ENCODE measurements around the gene ZNF414.
A peak's percentile ranks its signal among the peaks of the same experiment; 100 is the strongest.
"Not testable (repeated sequence)": the region's sequence is repeated elsewhere in the genome, so short reads cannot be mapped to it uniquely, and the experiment has no call there.

The ZNF414 gene

DNA sequence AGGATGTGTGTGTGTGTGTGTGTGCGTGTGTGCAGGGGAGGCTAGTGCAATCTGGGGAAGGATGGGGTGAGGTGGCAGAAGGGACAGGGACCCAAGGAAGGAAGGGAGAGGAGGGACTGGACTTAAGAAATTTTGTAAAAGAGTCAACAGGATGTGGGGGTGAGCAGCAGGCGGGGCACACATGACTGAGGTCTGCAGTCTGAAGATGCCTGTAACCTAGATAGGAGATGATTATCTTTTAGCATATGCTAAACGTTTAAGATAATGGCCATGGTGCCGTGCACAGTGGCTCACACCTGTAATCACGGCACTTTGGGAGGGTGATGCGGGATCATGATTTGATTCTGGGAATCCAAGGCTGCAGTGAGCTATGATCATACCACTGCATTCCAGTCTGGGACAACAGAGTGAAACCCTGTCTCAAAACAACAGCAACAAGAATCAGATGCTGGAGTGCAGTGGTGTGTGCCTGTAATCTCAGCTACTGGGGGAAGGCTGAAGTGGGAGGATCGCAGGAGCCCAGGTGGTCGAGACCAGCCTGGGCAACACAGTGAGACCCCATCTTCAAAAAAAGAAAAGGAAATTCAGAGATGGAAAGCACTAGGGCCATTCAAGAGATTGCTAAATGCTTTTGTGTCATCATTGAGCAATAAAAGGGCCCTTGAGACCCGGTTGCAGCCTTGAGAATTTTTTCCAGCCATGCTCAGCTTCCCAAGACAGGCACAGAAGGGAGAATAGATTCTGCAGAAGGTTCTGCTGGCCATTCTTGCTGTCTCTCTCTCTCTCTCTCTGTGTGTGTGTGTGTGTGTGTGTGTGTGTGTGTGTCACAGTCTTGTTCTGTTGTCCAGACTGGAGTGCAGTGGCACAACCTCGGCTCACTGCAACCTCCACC is 3.8 kb upstream of the ZNF414 start:
- peak in 1 of 2 experiments; percentile 39 for DNase-seq

DNA sequence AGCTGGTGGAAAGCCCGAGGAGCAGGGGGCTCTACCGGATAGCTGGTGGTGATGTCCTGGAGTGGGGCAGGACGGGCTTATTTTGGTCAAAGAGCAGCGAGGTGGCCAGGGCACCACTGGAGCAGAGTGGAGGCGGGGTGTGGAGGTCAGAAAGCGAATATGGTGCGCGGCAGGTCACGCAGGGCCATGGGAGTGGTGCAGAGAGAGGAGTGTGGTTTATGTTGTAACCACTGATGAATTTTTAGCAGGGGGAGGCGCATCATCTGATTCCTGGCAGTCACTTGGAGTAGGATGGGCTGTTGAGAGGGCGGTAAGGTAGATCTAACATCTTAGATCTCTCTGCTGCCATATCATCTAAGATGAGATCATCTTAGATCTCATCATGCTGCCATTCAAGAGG is 1.4 kb upstream of the ZNF414 start:
- peak; percentile 57 to 65 for DNase-seq

DNA sequence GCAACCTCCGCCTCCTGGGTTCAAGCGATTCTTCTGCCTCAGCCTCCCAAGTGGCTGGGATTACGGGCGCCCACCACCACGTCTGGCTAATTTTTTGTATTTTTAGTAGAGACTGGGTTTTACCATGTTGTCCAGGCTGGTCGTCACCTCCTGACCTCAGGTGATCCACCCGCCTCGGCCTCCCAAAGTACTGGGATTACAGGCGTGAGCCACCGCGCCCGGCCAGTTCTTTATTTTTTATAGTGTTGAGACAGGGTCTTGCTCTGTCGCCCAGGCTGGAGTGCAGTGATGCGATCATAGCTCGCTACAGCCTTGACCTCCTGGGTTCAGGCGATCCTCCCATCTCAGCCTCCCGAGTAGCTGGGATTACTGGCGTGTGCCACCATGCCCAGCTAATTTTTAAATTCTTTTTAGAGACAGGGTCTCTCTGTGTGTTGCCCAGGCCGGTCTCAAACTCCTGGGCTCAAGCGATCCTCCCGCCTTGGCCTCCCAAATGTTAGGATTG is 590 bp upstream of the ZNF414 start:
- not testable (repeated sequence) for DNase-seq

DNA sequence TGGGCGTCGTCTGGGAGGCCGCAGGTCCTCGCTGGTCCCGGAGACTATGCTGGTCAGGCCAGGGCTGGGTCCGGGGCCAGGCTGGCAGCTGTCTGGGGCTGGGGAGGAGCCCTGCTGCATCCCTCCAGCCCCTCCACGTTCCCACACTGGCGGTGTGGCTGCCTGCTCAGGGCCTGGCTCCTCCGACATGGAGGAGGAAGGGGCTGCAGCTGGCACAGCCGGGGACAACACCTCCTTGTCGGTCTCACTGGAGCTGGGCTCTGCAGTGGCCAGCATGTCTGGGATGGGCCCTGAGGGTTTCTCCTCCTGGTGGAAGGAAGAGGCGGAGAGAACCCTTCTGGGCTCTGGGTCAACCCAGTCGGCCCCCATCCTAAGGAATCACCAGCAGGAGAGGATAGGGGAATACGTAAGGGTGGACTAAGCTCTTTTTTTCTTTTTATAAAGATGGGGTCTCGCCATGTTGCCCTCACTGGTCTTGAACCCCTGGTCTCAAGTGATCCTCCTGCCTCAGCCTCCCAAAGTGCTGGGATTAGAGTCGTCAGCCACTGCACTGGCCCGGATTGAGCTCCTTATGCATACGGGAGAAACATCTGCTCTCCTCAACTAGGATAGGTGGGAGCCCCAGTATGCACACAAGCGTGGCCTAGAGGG is 806 bp downstream of the ZNF414 start:
- DNase-seq: no peak

DNA sequence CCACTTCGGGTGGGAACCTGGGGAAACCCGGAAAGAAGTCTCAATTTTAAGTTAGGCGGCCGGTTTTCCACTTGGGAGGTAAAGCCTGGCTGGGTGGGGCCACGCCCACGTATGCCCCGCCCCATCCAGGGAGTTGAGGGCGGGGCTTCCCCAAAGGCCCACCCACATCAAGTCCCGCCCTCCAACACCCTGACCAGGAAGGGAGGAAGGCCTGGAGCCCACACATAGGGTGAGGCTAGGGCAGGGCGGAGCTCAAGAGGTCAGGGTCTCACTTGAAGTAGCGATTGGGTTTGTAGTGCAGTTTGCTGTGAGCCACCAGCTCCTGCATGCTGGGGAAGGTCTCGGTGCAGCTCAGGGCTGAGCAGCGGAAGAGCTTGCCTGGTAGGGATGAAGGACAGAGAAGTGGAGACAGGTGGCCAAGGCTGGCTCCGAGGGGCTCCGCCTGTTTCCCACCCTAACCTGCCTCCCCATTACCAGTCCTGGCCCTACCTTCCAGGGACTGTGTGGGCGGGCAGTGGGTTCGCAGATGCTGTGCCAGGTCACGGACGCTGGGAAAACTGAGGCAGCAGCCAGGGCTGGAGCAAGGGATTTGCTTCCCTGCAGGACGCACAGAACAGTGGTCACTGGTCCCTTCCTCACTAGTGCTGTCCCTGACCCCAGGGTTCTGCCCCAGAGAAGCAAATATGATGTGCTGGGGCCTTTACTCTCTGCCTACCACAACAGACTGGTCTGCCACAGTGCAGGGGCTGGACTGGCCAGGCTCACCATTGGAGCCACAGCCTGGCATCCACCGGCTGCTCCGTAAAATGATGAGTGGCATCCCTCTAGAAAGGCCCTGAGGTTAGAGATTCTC is 1.6 kb downstream of the ZNF414 start:
- peak; percentile 36 for DNase-seq

DNA sequence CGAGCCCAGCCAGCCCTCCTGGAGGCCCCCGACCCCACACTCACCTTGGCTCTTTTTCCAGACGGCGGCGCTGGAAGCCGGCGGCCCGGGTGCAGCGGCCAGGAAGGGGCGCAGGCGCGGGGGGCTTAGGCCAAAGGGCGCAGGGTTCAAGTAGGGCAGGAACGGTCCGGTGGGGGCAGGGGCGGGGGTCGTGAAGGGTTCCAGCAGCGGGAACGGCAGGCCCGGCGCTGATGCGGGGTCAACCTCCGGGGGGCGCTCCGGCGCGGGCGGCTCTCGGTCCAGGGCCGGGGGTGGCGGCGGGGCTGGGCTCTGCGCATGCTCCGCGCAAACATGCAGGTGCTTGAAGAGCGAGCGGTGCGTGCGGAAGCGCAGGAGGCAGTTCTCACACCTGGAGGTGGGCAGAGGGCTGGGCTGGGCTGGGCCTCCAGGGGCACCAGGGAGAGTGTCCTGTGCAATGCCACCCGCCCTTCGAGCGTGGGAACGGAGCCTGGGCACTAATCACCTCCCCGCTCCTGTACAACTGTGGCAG is 2.3 kb downstream of the ZNF414 start:
- no peak for DNase-seq

DNA sequence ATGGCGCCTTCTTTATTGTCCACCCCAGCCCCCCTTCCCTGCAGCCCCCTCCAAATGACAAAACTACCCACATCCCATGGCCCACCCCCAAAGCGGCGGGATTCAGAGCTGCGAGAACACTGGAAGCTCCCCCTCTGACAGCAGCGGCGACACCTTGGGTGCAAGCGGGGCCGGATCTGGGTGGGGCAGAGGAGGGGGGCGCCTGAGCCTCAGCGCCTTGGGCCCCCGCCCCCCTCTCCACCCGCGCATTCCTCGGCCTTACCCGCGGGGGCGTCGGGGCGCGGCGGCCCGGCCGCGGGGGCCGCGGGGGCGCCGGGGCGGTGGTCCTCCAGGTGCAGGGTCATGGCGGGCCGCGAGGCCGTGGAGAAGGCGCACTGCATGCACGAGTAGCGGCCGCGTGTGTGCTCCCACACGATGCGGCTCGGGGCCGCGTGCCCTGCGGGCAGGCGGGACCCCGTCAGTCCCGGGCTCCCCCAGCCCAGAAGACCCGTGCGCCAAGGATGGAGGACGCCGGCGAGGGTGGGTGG is 3.3 kb downstream of the ZNF414 start:
- no peak for DNase-seq

DNA sequence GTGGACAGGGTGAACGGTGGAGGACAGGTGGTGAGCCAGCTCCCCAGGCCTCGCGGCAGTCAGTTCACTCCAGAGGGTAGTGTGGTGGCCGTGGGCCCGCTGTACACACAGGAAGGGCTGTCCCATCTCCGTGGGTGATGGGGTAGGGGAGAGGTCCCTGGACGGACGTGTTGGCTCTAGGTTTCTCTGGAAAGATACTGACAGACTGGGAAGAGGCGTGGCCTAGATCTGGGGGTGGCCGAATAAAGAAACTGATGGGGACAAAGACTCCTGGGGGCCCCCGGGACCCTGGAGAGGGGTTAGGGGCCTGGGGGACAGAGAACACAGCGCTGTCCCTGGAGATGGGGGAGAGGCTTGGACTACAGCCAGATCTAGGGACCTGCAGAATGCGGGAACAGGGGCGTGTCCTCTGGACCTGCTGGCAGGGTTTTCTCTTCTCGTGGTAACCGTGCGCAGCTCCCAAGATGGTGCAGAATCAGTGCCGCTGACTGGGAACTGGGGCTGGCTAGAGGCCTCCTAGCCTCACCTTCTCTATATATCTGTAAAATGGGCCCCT is 7.5 kb downstream of the ZNF414 start:
- DNase-seq: no peak

DNA sequence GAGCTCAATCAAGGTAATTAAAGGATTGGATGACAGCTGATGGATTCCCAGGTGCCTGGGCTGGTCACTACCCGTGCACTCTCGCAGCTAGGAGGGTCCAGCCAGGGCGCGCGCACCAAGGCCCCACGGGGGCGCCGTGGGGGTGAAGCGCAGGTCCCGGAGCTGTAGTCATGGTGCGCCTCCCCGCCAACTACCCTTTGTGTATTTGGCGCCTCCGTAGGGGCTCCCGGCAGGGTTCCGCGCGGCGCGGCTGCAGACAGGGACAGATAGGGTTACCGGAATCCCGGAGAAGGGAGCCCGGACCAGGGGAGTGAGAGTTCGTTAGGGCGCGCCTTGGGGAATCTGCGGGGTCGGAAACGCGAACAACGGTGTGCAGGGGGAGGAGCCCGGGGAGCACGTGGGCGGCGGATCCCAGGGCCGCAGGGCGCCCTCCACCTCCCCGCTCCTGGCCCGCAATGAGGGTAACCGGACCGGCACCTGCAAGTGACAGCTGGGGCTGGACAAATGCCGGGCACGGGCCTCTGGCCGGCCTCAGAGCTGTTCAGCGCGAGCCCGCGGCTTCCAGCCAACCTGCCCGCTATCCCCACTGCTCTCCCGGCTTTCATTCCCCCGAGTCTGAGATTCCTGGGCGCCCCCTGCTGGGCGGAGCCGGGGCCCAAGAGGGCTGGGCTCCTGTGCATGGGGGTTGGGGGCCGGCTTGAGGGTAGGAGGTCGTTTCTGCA is 8.1 kb downstream of the ZNF414 start:
- peak; percentile 84 to 87 for DNase-seq

DNA sequence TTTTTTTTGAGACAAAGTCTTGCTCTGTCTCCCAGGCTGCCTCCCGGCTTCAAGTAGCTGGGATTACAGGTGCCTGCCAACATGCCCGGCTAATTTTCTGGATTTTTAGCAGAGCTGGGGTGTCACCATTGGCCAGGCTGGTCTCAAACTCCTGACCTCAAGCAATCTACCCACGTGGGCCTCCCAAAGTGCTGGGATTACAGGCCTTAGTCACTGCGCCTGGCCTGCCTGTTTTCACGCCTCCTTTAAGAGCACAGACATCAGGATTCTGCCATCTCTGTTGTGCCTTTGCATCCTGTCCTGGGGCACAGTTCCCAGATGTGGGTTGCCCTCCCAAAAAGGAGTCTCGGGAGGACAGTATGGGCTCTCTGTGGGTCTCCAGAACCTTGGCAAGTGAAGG is 9.0 kb downstream of the ZNF414 start:
- DNase-seq: no peak

DNA sequence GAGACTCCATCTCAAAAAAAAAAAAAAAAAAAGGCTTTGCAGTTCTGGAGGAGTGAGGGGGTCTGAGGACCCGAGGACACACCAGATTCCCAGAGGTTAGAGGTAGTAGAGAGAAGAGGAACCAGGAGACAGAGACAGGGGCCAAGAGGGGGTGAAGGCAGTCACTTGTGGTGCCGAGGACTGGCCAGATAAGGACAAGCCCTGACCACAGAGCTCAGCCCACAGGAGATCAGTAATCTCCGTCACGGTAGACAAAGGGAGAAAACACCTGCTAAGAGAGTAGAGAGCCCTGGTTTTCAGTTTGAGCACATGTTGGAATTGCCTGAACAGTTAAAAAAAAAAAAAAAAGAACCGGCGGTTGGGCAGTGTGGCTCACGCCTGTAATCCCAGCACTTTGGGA is 9.8 kb downstream of the ZNF414 start:
- DNase-seq: no peak

DNA sequence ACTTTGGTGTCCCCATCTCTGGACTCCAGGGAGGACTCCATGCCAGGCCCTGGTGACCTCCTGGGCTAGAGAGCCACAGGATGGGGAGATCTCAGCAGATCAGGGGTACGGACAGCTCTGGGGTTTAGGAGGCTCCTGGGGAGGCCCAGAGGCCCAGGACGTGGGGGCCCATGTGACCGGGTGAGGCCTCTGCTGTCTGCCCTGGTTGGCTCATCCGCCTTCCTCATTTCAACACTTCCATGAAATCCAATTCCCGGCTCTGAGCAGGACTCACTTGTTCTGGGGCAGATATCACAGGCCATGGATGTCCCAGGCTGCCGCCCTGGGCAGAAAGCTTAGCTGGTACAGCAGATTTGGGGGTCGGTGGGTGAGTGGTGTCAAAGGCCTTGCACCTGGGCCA is 10.5 kb downstream of the ZNF414 start:
- DNase-seq: no peak

DNA sequence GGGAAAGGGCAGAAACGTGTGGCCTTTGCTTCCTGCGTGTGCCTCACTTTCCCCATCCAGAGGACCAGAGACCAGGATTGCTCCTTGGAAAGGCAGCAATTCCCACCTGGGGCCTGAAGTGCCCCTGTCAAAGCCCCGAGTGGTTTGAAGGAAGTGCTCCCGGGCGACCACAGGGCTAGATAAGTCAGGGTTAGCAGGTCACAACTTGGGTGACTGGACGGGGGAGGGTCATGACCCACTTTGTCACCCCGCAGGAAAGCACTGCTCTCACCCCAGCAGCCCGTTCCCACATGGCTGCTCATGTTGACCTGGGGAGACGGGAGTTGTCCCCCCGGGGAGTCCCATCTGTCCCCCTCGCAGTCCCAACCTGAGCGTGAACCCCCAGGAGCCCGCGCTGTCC is 12.0 kb downstream of the ZNF414 start:
- DNase-seq: no peak

DNA sequence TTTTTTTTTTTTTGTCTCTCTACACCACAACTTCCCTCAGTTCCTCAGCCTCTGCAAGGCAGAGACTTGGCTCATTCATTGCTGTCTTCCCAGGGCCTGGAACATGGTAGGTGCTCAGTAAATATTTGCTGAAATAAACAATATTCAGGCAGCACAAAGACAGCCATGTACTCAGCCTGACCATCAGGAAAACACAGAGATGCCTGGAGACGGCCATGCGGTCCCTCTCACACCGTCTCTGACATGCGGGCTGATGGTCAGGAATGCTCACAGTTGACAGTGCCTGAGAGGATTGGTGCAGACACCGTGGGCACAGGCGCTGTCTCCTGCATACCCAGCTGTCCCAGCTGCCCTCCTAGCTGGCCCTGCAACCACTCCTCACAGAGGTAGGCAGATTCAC is 12.5 kb downstream of the ZNF414 start:
- DNase-seq: no peak

DNA sequence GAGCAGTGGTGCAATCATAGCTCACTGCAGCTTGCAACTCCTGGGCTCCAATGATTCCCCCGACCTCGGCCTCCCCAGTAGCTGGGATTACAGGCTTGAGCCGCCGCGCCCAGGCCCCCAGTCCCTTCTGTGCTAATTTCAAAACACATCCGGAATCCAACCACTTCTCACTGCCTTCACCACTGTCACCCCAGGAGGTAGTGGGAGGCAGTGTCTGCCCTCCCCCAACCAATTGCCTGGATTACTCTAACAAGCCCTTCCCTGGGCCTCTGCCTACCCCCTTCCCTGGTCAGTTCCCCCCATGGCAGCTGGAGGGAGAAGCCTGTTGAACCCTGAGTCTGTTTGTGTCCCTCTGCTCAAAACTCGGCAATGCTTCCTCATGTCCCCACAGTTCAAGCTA is 13.8 kb downstream of the ZNF414 start:
- DNase-seq: no peak

DNA sequence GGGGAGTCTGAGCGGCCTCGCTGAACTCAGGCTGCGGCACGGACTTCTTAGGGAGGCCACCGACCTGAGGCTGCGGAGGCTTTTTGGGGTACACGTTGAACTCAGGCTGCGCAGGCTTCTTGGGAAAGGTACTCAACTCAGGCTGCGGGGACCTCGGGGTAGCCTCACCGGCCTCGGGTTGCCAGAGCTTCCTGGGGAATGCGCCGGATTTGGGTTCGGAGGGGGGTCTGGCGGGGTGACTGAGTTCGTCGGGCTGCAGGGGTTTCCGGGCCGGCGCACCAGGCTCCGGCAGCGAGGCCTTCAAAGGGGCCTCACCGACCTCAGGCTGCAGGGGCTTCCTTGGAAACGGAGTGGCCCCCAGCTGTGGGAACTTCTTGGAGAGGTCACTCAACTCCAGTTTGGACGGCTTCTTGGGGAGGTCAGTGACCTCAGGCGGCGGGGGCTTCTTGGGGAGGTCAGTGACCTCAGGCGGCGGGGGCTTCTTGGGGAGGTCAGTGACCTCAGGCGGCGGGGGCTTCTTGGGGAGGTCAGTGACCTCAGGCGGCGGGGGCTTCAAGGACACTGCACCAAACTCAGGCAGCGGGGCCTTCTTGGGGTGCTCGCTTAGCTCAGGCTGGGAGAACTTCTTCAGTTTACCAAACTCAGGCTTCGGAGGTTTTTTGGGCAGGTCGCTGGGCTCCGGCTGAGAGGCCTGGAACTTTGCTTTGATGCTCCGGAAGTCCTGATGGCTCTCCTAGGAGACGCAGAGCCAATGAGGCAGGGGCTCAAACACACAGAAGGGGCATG is 14.7 kb downstream of the ZNF414 start:
- DNase-seq: no peak

DNA sequence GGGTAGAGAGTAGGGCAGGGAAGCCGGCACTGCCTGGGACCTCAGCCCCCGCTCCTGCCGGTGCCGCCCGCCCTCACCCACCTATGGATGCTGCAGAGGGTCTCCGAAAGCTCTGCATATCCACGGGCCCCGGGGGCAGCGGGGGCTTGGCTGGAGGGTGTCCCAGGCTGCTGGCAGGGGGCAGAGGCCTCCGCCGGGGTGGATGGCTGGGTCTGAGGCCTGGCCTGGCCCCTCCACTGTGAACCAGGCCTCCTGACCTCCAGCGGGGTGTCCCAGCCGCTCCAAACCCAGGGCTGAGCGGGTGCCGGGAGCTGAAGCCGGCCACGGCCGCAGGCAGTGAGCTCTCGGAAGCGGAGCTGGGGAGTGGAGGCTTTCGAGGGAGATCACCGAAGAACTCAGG is 15.7 kb downstream of the ZNF414 start:
- no peak for DNase-seq

DNA sequence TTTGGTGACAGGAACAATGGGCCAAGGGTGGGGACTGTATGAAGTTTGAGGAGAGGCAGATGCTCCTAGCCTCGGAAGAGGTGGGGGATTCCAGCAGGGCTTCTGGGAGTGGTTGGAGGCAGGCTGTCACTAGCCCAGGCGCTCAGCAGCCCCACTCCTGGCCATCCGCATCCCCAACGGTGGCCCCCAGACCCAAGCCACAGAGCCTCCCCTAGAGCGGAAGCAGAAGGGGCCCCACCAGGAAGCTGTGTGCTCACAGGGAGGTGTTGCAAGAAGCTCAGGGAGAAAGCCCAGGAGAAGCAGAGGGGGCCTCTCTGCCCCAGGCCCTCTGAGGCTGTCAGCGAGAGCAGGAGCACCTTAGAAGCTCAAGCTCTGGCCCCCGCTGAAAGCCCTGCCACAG is 19.8 kb downstream of the ZNF414 start:
- no peak for DNase-seq

DNA sequence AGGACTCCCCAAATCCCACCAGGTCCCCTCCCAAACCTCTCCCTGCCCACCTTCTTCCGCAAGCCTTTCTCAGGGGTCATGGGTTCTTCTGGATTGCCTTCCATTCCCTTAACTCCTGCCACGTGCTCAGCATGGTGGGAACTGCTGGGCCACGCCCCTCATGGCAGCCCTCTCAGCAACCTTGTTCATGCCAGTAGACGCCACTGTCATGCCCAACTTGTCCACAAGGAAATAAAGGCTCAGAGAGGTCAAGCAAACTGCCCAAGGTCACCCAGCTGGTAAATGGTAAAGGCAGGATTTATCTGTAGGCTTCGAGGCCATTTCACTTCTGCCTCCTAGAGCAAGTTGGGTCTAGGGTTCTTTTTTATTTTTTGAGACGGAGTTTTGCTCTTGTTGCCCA is 22.4 kb downstream of the ZNF414 start:
- DNase-seq: no peak

DNA sequence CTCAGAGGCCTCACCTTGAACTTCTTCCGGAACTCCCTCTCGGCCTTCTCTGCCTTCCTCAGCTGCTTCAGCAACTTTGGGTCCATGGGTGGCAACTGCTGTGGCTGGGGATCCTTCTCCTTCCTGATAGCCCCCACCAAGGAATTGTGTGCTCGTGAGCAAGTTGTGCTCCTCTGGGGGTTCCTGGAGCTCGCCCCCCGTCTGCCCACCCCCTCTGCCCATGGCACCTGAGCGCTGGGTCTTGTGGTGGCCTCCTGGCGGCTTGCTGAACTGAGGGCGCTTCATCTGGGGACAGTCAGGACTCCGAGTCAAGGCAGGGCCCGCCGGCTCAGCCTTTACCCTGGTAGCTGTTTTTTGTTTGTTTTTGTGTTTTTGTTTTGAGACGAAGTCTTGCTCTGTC is 23.1 kb downstream of the ZNF414 start:
- no peak for DNase-seq

DNA sequence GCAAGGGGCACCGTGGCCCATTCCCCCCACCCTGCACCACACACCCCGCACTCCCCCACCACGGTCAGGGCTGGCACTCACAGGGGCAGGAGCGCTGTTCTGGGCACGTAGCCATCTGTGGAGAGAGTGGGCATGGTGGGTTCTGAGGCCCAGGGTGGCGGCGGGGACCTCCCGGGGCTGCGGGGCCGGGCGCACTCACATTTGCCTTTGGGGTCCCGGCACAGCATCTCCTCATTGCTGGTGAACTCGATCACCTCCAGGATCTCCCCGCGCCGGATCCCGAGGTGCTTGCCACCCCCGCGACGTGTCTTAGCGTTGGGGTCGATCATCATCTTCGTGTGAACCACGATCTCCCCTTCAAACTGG is 23.6 kb downstream of the ZNF414 start:
- DNase-seq: no peak

Data from activated CD4-positive, alpha-beta T cell treated with anti-CD3 and anti-CD28 coated beads, Interleukin-2, amount 50 U/mL, for 48 hours (primary cell).